ENCODE data around the gene ZSCAN2. TPM values are rescaled to one million over a fixed set of nuclear protein-coding genes. Genes with fewer than 3 reads are reported as not detected.

ZSCAN2 gene
- total RNA-seq, 2 donors from 2014 or later: 5.4 to 8.2 TPM

GRCh38 chr15:84594617-84595290, 6.1 kb upstream of the ZSCAN2 start:
- DNase-seq: no peak
- no peak for ATAC-seq
- intact Hi-C loops (cut with DNase I, micrococcal nuclease): loop anchor here in 1 of 2 donors (10.0 kb wide), 2 partner anchors 60 to 290 kb away; partner anchors contain the start of genes NMB, SLC28A1 and WDR73

GRCh38 chr15:84595660-84596059, 5.1 kb upstream of the ZSCAN2 start:
- intact Hi-C loops (cut with DNase I, micrococcal nuclease): loop anchor here in 1 of 2 donors (10.0 kb wide), 2 partner anchors 59 to 289 kb away; partner anchors contain the start of genes NMB, SLC28A1 and WDR73
- DNase-seq (no peak), ATAC-seq (no peak)

- intact Hi-C loops (cut with DNase I, micrococcal nuclease): loop anchor here in 1 of 2 donors (10.0 kb wide), 2 partner anchors 58 to 288 kb away; partner anchors contain the start of genes NMB, SLC28A1 and WDR73
- ATAC-seq: no peak
- DNase-seq: no peak
Measured at GRCh38 chr15:84597296-84597695, 3.5 kb upstream of the ZSCAN2 start.

GRCh38 chr15:84598250-84598649, 2.6 kb upstream of the ZSCAN2 start:
- no peak for DNase-seq
- intact Hi-C loops (cut with DNase I, micrococcal nuclease): loop anchor here in 1 of 2 donors (10.0 kb wide), 2 partner anchors 57 to 287 kb away; partner anchors contain the start of genes NMB, SLC28A1 and WDR73

GRCh38 chr15:84598993-84599392, 1.8 kb upstream of the ZSCAN2 start:
- DNase-seq: peak in 1 of 2 donors; percentile 42
- ATAC-seq: peak; percentile 20
- intact Hi-C loops (cut with DNase I, micrococcal nuclease): loop anchor here in 1 of 2 donors (10.0 kb wide), 2 partner anchors 56 to 286 kb away; partner anchors contain the start of genes NMB, SLC28A1 and WDR73

More at GRCh38 chr15:84598250-84598649, 2.6 kb upstream of the ZSCAN2 start:
- ATAC-seq: no peak

- ATAC-seq (no peak), DNase-seq (no peak)
- intact Hi-C loops (cut with DNase I, micrococcal nuclease): loop anchor here in 1 of 2 donors (10.0 kb wide), 2 partner anchors 55 to 285 kb away; partner anchors contain the start of genes NMB, SLC28A1 and WDR73
Measured at GRCh38 chr15:84599906-84600305, 903 bp upstream of the ZSCAN2 start.

GRCh38 chr15:84600331-84600686, 500 bp upstream of the ZSCAN2 start:
- intact Hi-C loops (cut with DNase I, micrococcal nuclease): no loop called here
- peak; percentile 92 to 95 for DNase-seq
- peak; percentile 90 for ATAC-seq

- DNase-seq: no peak
- no peak for ATAC-seq
- intact Hi-C loops (cut with DNase I, micrococcal nuclease): no loop called here
Measured at GRCh38 chr15:84601555-84601838, 688 bp downstream of the ZSCAN2 start.

- no peak for ATAC-seq
- DNase-seq: no peak
- intact Hi-C loops (cut with DNase I, micrococcal nuclease): no loop called here
Measured at GRCh38 chr15:84603630-84604379, 3.0 kb downstream of the ZSCAN2 start.

GRCh38 chr15:84604826-84605553, 4.2 kb downstream of the ZSCAN2 start:
- intact Hi-C loops (cut with DNase I, micrococcal nuclease): no loop called here
- DNase-seq (no peak), ATAC-seq (no peak)

- DNase-seq (no peak), ATAC-seq (no peak)
- intact Hi-C loops (cut with DNase I, micrococcal nuclease): no loop called here
Measured at GRCh38 chr15:84605554-84605882, 4.7 kb downstream of the ZSCAN2 start.

- intact Hi-C loops (cut with DNase I, micrococcal nuclease): no loop called here
- DNase-seq (no peak), ATAC-seq (peak; percentile 92)
Measured at GRCh38 chr15:84606653-84607120, 5.9 kb downstream of the ZSCAN2 start.

GRCh38 chr15:84608707-84609284, 8.0 kb downstream of the ZSCAN2 start:
- DNase-seq: no peak
- ATAC-seq: no peak
- intact Hi-C loops (cut with DNase I, micrococcal nuclease): no loop called here

GRCh38 chr15:84609818-84610525, 9.2 kb downstream of the ZSCAN2 start:
- no peak for DNase-seq
- intact Hi-C loops (cut with DNase I, micrococcal nuclease): no loop called here
- no peak for ATAC-seq

GRCh38 chr15:84611631-84612030, 10.8 kb downstream of the ZSCAN2 start:
- intact Hi-C loops (cut with DNase I, micrococcal nuclease): no loop called here
- ATAC-seq (no peak), DNase-seq (no peak)

- DNase-seq: no peak
- ATAC-seq: no peak
- intact Hi-C loops (cut with DNase I, micrococcal nuclease): no loop called here
Measured at GRCh38 chr15:84616235-84616634, 15.4 kb downstream of the ZSCAN2 start.

- ATAC-seq (no peak), DNase-seq (no peak)
- intact Hi-C loops (cut with DNase I, micrococcal nuclease): no loop called here
Measured at GRCh38 chr15:84620626-84621025, 19.8 kb downstream of the ZSCAN2 start.

- no peak for DNase-seq
- intact Hi-C loops (cut with DNase I, micrococcal nuclease): no loop called here
- ATAC-seq: no peak
Measured at GRCh38 chr15:84621358-84621979, 20.7 kb downstream of the ZSCAN2 start.
